GM23338 (cell line): ENCODE results near the gene FBLN2. TPM values are rescaled to one million over a fixed set of nuclear protein-coding genes. Genes with fewer than 3 reads are reported as not detected.

Experiments used
- ATAC-seq: fragments of 200-7000 bp; cut with Tn5 transposase; 3 replicates; pipeline ENCODE4 v1.9.1; 2020
- DNase-seq: peaks from one replicate; pipeline ENCODE4 v3.0.0-alpha.2; 2015; ENCODE audit warnings: low spot score
- H2AFZ ChIP-seq: fragments of 200-600 bp; sonication (generic); 2 replicates; pipeline ENCODE4 v1.8.0; 2016; ENCODE audit warnings: antibody characterized with exemption, mild to moderate bottlenecking, moderate library complexity
- H3F3A ChIP-seq: fragments of 200-600 bp; sonication (generic); replicated peaks from 2 replicates; pipeline ENCODE4 v1.8.0; 2017; ENCODE audit warnings: antibody characterized with exemption, mixed run types, low read depth
- H3K27ac ChIP-seq: fragments of 200-600 bp; sonication (generic); 2 replicates; pipeline ENCODE4 v1.6.1; 2016; ENCODE audit warnings: low read depth
- H3K27me3 ChIP-seq: fragments of 200-600 bp; sonication (generic); 2 replicates; pipeline ENCODE4 v1.8.0; 2016; ENCODE audit warnings: mild to moderate bottlenecking, mixed run types, moderate library complexity; ENCODE audit not compliant: insufficient read depth
- H3K36me3 ChIP-seq: fragments of 200-600 bp; sonication (generic); 2 replicates; pipeline ENCODE4 v1.8.0; 2016; ENCODE audit warnings: mild to moderate bottlenecking; ENCODE audit not compliant: insufficient read depth
- H3K4me1 ChIP-seq: fragments of 200-600 bp; sonication (generic); 2 replicates; pipeline ENCODE4 v1.8.0; 2016; ENCODE audit warnings: mild to moderate bottlenecking, moderate library complexity; ENCODE audit not compliant: insufficient read depth
- H3K4me2 ChIP-seq: fragments of 200-600 bp; sonication (generic); 2 replicates; pipeline ENCODE4 v1.7.1; 2017; ENCODE audit warnings: mixed run types
- H3K4me3 ChIP-seq: fragments of 200-600 bp; sonication (generic); 2 replicates; pipeline ENCODE4 v1.6.1; 2016; ENCODE audit warnings: mixed run types
- H3K79me2 ChIP-seq: fragments of 200-600 bp; sonication (generic); replicated peaks from 2 replicates; pipeline ENCODE4 v1.8.0; 2017; ENCODE audit warnings: mild to moderate bottlenecking; ENCODE audit not compliant: insufficient read depth
- H3K9me2 ChIP-seq: fragments of 200-600 bp; sonication (generic); 2 replicates; pipeline ENCODE4 v1.8.0; 2017; ENCODE audit not compliant: insufficient read depth
- H4K20me1 ChIP-seq: fragments of 200-600 bp; sonication (generic); replicated peaks from 2 replicates; pipeline ENCODE4 v1.8.0; 2017; ENCODE audit warnings: mild to moderate bottlenecking; ENCODE audit not compliant: insufficient read depth
- H3K27ac Mint-ChIP-seq: 2 replicates; pipeline ENCODE4 v1.8.0; 2020; ENCODE audit warnings: inconsistent platforms, mild to moderate bottlenecking, moderate library complexity, mixed read lengths
- H3K27me3 Mint-ChIP-seq: 3 replicates; pipeline ENCODE4 v1.8.0; 2022; ENCODE audit warnings: low read depth, mild to moderate bottlenecking, moderate library complexity, mixed read lengths, inconsistent platforms; ENCODE audit not compliant: insufficient read depth, poor library complexity
- H3K36me3 Mint-ChIP-seq: 3 replicates; pipeline ENCODE4 v1.8.0; 2021; ENCODE audit warnings: low read depth, mild to moderate bottlenecking, inconsistent platforms, moderate library complexity, mixed read lengths
- H3K4me1 Mint-ChIP-seq: 3 replicates; pipeline ENCODE4 v1.8.0; 2020; ENCODE audit warnings: mild to moderate bottlenecking, inconsistent platforms, mixed read lengths
- H3K4me3 Mint-ChIP-seq: 3 replicates; pipeline ENCODE4 v1.8.0; 2021; ENCODE audit warnings: moderate library complexity, mild to moderate bottlenecking, inconsistent platforms, mixed read lengths
- H3K9me3 Mint-ChIP-seq: 3 replicates; pipeline ENCODE4 v1.8.0; 2020; ENCODE audit warnings: moderate library complexity, mild to moderate bottlenecking, inconsistent platforms, mixed read lengths
- CTCF ChIP-seq, 2 experiments: fragments of 200-600 bp in 1 of 2; sonication (generic) in 1 of 2; conservative IDR thresholded peaks; 2 replicates each; pipeline versions ENCODE4 v1.5.1 to v1.6.1; 2016 to 2017; ENCODE audit warnings: antibody characterized with exemption in 2 of 2, low read depth in 2 of 2, mild to moderate bottlenecking in 2 of 2, moderate library complexity in 1 of 2
- EZH2 ChIP-seq: fragments of 200-600 bp; sonication (generic); IDR thresholded peaks from one replicate; pipeline ENCODE4 v1.8.0; 2017; ENCODE audit warnings: antibody characterized with exemption, mild to moderate bottlenecking, low read depth; ENCODE audit not compliant: unreplicated experiment
- EZH2phosphoT487 ChIP-seq: fragments of 200-600 bp; sonication (generic); IDR thresholded peaks from one replicate; pipeline ENCODE4 v1.8.1; 2018; ENCODE audit warnings: antibody characterized with exemption; ENCODE audit not compliant: unreplicated experiment
- JUNB ChIP-seq: IDR thresholded peaks from one replicate; pipeline ENCODE4 v1.6.1; 2016; ENCODE audit warnings: antibody characterized with exemption; ENCODE audit not compliant: unreplicated experiment
- NANOG ChIP-seq: IDR thresholded peaks from 2 replicates; pipeline ENCODE4 v1.6.1; 2016; ENCODE audit warnings: antibody characterized with exemption, borderline replicate concordance
- POLR2AphosphoS5 ChIP-seq: IDR thresholded peaks from 2 replicates; pipeline ENCODE4 v1.6.1; 2016; ENCODE audit warnings: antibody characterized with exemption, low read depth
- REST ChIP-seq: IDR thresholded peaks from one replicate; pipeline ENCODE4 v1.6.1; 2018; ENCODE audit warnings: antibody characterized with exemption; ENCODE audit not compliant: unreplicated experiment
- STAT1 ChIP-seq: IDR thresholded peaks from one replicate; pipeline ENCODE4 v1.6.1; 2016; ENCODE audit warnings: antibody characterized with exemption; ENCODE audit not compliant: unreplicated experiment
- ZNF114 ChIP-seq: fragments of 250-450 bp; sonication (Bioruptor Pico); IDR thresholded peaks from 2 replicates; pipeline ENCODE4 v1.5.0; 2020; ENCODE audit warnings: mild to moderate bottlenecking, moderate library complexity
- ZNF331 ChIP-seq: fragments of 250-450 bp; sonication (Bioruptor Pico); IDR thresholded peaks from 2 replicates; pipeline ENCODE4 v1.5.0; 2020; ENCODE audit warnings: low read depth, mild to moderate bottlenecking, moderate library complexity
- polyA plus RNA-seq: library from polyadenylated mRNA; unstranded; fragments of >200 nt; fragmentation: Nextera tagmentation; extraction: Ambion mirVana; gene quantifications from 2 replicates; pipeline ENCODE4 v1.2.1, GENCODE V29; 2016
- total RNA-seq: library from RNA; depleted of rRNA; stranded (reverse); fragments of >200 nt; shearing (Covaris generic); gene quantifications from 2 replicates; pipeline ENCODE4 v1.2.3, GENCODE V29; 2014
- TF ChIP-seq, protein P1 (sequence below): fragments of 250-450 bp; sonication (Bioruptor Pico); IDR thresholded peaks from 2 replicates; pipeline ENCODE4 v1.5.0; 2020; ENCODE audit warnings: mild to moderate bottlenecking, moderate library complexity
- TF ChIP-seq, protein P2 (sequence below): IDR thresholded peaks from 2 replicates; pipeline ENCODE4 v1.6.1; 2016; ENCODE audit warnings: antibody characterized with exemption

Gene FBLN2
- total and polyA plus RNA-seq, 2 experiments from 2014 or later, result 18.8 to 26.8 TPM

DNA sequence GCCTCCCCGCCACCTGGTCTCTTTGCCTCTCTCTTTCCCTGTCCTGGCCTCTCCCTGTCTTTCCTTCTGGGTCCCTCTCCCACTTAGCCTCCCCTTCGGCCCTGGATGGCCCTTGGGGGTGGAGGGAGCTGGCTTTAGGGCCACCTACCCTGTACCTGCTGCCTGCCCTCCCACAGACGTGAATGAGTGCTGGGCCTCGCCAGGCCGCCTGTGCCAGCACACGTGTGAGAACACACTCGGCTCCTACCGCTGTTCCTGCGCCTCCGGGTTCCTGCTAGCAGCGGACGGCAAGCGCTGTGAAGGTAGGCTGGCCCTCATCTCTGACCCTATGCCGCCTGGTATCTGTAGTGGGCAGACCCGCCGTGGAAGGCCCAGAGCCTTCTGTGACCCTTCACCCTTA, 80.7 kb downstream of the FBLN2 start (continued):
- TF ChIP-seq REST (no peak), NANOG (no peak), EZH2phosphoT487 (no peak), ZNF331 (CRISPR knock-in tag) (no peak), STAT1 (no peak), EZH2 (no peak), ZNF114 (CRISPR knock-in tag) (no peak), POLR2AphosphoS5 (no peak)

DNA sequence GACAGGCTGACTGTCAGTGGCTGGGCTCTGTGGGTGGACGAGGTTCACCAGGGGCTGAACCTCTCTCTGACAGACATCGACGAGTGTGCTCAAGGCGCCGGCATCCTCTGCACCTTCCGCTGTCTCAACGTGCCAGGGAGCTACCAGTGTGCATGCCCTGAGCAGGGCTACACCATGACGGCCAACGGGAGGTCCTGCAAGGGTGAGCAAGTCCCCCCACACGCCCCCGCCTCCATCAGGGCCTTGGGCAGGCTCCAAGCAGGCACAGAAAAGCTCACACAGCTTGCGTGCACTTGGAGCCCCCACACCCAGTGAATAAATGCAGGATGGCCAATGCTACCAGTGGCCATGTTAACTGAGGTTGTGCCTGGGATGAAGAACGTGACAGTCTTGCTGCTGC, 82.3 kb downstream of the FBLN2 start:
- Mint-ChIP-seq H3K27ac (no peak overlapping the region), H3K27me3 (peaks cover 13% of the 10 kb centered on the region), H3K4me3 (no peak overlapping the region), H3K36me3 (no peaks in the 10 kb centered on the region), H3K9me3 (no peaks in the 10 kb centered on the region; the same call in 2 of the 3 replicates), H3K4me1 (peaks cover 2% of the 10 kb centered on the region; the same call in 1 of the 3 replicates)
- Histone ChIP-seq H3K27me3 (no peaks in the 10 kb centered on the region), H2AFZ (no peak overlapping the region), H4K20me1 (no peaks in the 10 kb centered on the region), H3K79me2 (no peaks in the 10 kb centered on the region), H3F3A (no peaks in the 10 kb centered on the region), H3K4me2 (no peak overlapping the region), H3K36me3 (no peaks in the 10 kb centered on the region), H3K27ac (no peak overlapping the region), H3K9me2 (no peaks in the 10 kb centered on the region), H3K4me3 (no peak overlapping the region), H3K4me1 (no peaks in the 10 kb centered on the region)
- DNase-seq (no peak), ATAC-seq (no peak)
- TF ChIP-seq NANOG, result no peak
- no peak for TF ChIP-seq ZNF114 (CRISPR knock-in tag)
- TF ChIP-seq STAT1, result no peak
- TF ChIP-seq, protein P1, sequence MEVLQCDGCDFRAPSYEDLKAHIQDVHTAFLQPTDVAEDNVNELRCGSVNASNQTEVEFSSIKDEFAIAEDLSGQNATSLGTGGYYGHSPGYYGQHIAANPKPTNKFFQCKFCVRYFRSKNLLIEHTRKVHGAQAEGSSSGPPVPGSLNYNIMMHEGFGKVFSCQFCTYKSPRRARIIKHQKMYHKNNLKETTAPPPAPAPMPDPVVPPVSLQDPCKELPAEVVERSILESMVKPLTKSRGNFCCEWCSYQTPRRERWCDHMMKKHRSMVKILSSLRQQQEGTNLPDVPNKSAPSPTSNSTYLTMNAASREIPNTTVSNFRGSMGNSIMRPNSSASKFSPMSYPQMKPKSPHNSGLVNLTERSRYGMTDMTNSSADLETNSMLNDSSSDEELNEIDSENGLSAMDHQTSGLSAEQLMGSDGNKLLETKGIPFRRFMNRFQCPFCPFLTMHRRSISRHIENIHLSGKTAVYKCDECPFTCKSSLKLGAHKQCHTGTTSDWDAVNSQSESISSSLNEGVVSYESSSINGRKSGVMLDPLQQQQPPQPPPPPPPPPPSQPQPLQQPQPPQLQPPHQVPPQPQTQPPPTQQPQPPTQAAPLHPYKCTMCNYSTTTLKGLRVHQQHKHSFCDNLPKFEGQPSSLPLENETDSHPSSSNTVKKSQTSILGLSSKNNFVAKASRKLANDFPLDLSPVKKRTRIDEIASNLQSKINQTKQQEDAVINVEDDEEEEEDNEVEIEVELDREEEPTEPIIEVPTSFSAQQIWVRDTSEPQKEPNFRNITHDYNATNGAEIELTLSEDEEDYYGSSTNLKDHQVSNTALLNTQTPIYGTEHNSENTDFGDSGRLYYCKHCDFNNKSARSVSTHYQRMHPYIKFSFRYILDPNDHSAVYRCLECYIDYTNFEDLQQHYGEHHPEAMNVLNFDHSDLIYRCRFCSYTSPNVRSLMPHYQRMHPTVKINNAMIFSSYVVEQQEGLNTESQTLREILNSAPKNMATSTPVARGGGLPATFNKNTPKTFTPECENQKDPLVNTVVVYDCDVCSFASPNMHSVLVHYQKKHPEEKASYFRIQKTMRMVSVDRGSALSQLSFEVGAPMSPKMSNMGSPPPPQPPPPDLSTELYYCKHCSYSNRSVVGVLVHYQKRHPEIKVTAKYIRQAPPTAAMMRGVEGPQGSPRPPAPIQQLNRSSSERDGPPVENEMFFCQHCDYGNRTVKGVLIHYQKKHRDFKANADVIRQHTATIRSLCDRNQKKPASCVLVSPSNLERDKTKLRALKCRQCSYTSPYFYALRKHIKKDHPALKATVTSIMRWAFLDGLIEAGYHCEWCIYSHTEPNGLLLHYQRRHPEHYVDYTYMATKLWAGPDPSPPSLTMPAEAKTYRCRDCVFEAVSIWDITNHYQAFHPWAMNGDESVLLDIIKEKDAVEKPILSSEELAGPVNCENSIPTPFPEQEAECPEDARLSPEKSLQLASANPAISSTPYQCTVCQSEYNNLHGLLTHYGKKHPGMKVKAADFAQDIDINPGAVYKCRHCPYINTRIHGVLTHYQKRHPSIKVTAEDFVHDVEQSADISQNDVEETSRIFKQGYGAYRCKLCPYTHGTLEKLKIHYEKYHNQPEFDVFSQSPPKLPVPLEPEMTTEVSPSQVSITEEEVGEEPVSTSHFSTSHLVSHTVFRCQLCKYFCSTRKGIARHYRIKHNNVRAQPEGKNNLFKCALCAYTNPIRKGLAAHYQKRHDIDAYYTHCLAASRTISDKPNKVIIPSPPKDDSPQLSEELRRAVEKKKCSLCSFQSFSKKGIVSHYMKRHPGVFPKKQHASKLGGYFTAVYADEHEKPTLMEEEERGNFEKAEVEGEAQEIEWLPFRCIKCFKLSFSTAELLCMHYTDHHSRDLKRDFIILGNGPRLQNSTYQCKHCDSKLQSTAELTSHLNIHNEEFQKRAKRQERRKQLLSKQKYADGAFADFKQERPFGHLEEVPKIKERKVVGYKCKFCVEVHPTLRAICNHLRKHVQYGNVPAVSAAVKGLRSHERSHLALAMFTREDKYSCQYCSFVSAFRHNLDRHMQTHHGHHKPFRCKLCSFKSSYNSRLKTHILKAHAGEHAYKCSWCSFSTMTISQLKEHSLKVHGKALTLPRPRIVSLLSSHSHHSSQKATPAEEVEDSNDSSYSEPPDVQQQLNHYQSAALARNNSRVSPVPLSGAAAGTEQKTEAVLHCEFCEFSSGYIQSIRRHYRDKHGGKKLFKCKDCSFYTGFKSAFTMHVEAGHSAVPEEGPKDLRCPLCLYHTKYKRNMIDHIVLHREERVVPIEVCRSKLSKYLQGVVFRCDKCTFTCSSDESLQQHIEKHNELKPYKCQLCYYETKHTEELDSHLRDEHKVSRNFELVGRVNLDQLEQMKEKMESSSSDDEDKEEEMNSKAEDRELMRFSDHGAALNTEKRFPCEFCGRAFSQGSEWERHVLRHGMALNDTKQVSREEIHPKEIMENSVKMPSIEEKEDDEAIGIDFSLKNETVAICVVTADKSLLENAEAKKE, result no peak
- TF ChIP-seq EZH2phosphoT487, result no peak
- TF ChIP-seq, protein P2, sequence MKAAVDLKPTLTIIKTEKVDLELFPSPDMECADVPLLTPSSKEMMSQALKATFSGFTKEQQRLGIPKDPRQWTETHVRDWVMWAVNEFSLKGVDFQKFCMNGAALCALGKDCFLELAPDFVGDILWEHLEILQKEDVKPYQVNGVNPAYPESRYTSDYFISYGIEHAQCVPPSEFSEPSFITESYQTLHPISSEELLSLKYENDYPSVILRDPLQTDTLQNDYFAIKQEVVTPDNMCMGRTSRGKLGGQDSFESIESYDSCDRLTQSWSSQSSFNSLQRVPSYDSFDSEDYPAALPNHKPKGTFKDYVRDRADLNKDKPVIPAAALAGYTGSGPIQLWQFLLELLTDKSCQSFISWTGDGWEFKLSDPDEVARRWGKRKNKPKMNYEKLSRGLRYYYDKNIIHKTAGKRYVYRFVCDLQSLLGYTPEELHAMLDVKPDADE, result no peak
- TF ChIP-seq ZNF331 (CRISPR knock-in tag), result no peak
- TF ChIP-seq JUNB, result no peak
- no peak for TF ChIP-seq CTCF (conservative IDR thresholded peaks at IDR 0.05; ENCODE audit: low read depth in 2 of 2)
